Measurements from ENCODE around the gene HSP90AB1. TPM values are rescaled to one million over a fixed set of nuclear protein-coding genes. Genes with fewer than 3 reads are reported as not detected.

Gene HSP90AB1
- total and polyA plus RNA-seq, 9 of the 15 experiments (the other 6 are each of a cell fraction or from before 2014, with no cell fraction given): 1,780 to 3,358 (median 2,262) TPM

GRCh38 chr6:44226368-44227147 is 20.3 kb upstream of the HSP90AB1 start (continued):
- TF ChIP-seq ZHX1 (conservative IDR thresholded peaks at IDR 0.05; ENCODE audit: low read length): no peak
- TF ChIP-seq MYC (IDR thresholded peaks at IDR 0.05; ENCODE audit: low read depth, low read length): 0 out of 2 replicates have a peak, but pooled peaks have one; percentile 11
- no peak for TF ChIP-seq MYC (CRISPR knock-in tag; IDR thresholded peaks at IDR 0.05; ENCODE audit: borderline replicate concordance, low read depth)
- TF ChIP-seq ATF1 (CRISPR knock-in tag; IDR thresholded peaks at IDR 0.05): no peak
- TF ChIP-seq ATF1 (tag; IDR thresholded peaks at IDR 0.05): no peak; the same call in 1 of the 2 replicates
- TF ChIP-seq ZNF583 (CRISPR knock-in tag; IDR thresholded peaks at IDR 0.05): no peak
- no peak for TF ChIP-seq FOXA1 (IDR thresholded peaks at IDR 0.05; ENCODE audit: borderline replicate concordance)
- TF ChIP-seq TAF9B (IDR thresholded peaks at IDR 0.05; ENCODE audit: partially characterized antibody): no peak
- TF ChIP-seq HMG20B (CRISPR knock-in tag; IDR thresholded peaks at IDR 0.05): no peak
- TF ChIP-seq RAD51 (IDR thresholded peaks at IDR 0.05; ENCODE audit: borderline replicate concordance, low read depth): no peak
- TF ChIP-seq CBX5 (IDR thresholded peaks at IDR 0.05; ENCODE audit: borderline replicate concordance, low read depth): no peak
- no peak for TF ChIP-seq THRAP3 (IDR thresholded peaks at IDR 0.05; ENCODE audit: borderline replicate concordance)
- TF ChIP-seq SRSF7 (optimal IDR thresholded peaks at IDR 0.05; ENCODE audit: low read depth, low read length): no peak
- TF ChIP-seq HDGF (IDR thresholded peaks at IDR 0.05): peak; percentile 88
- TF ChIP-seq SP1 (CRISPR knock-in tag; IDR thresholded peaks at IDR 0.05): no peak
- no peak for TF ChIP-seq E2F6 (IDR thresholded peaks at IDR 0.05; ENCODE audit: borderline replicate concordance in 1 of 2, extremely low read depth in 1 of 2, insufficient read depth in 1 of 2, insufficient read length in 1 of 2, low read depth in 1 of 2, low read length in 1 of 2, poor library complexity in 1 of 2, severe bottlenecking in 1 of 2)
- no peak for TF ChIP-seq CCAR2 (IDR thresholded peaks at IDR 0.05; ENCODE audit: low read depth, low read length)
- TF ChIP-seq, protein P1, sequence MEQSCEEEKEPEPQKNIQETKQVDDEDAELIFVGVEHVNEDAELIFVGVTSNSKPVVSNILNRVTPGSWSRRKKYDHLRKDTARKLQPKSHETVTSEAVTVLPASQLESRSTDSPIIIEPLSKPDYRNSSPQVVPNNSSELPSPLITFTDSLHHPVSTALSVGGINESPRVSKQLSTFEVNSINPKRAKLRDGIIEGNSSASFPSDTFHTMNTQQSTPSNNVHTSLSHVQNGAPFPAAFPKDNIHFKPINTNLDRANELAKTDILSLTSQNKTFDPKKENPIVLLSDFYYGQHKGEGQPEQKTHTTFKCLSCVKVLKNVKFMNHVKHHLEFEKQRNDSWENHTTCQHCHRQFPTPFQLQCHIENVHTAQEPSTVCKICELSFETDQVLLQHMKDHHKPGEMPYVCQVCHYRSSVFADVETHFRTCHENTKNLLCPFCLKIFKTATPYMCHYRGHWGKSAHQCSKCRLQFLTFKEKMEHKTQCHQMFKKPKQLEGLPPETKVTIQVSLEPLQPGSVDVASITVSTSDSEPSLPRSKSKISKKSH (CRISPR knock-in tag; IDR thresholded peaks at IDR 0.05): no peak
- TF ChIP-seq NRF1 (conservative IDR thresholded peaks at IDR 0.05 in 1 of 2, IDR thresholded peaks at IDR 0.05 in 1 of 2): 0 out of 4 replicates have a peak, but pooled peaks of 1 of the 2 experiments have one; percentile 2
- no peak for TF ChIP-seq SMAD1 (IDR thresholded peaks at IDR 0.05; ENCODE audit: low read depth, low read length, partially characterized antibody)
- no peak for TF ChIP-seq ZNF639 (CRISPR knock-in tag; conservative IDR thresholded peaks at IDR 0.05 in 1 of 2, IDR thresholded peaks at IDR 0.05 in 1 of 2)
- TF ChIP-seq ZNF175 (CRISPR knock-in tag; IDR thresholded peaks at IDR 0.05; ENCODE audit: low read depth): no peak

Measured in K562 (cell line).